ENCODE measurements around the gene TANC2. TPM values are rescaled to one million over a fixed set of nuclear protein-coding genes. Genes with fewer than 3 reads are reported as not detected.

Gene TANC2
- total RNA-seq, 4 donors from 2014 or later = 9.8 to 26.5 (median 14.3) TPM

- no peaks in the 10 kb centered on the region for H3K36me3 ChIP-seq
- H3K9me3 ChIP-seq = no peaks in the 10 kb centered on the region
- no peak for DNase-seq
- TF ChIP-seq CTCF (IDR thresholded peaks at IDR 0.05) (no peak), POLR2A (IDR thresholded peaks at IDR 0.05) (no peak)
- intact Hi-C loops (cut with DNase I) = no loop called here
- H3K4me1 ChIP-seq = no peaks in the 10 kb centered on the region
- WGBS, 2 donors = 87 to 89% methylated on average over 8 of the region's 8 CpGs
- no peak overlapping the region for H3K27ac ChIP-seq
- H3K4me3 ChIP-seq = no peak overlapping the region
- H3K27me3 ChIP-seq = peaks cover 0 to 12% (median 3%) of the 10 kb centered on the region in 4 donors
Measured at GRCh38 chr17:62921817-62922216, 44.2 kb upstream of the TANC2 start.

GRCh38 chr17:62923258-62924150 is 42.5 kb upstream of the TANC2 start:
- peaks cover 0 to 23% (median 3%) of the 10 kb centered on the region in 4 donors for H3K27me3 ChIP-seq
- TF ChIP-seq CTCF (IDR thresholded peaks at IDR 0.05) (no peak), POLR2A (IDR thresholded peaks at IDR 0.05) (no peak)
- DNase-seq = no peak
- no peaks in the 10 kb centered on the region for H3K9me3 ChIP-seq
- H3K4me3 ChIP-seq = no peak overlapping the region
- no peaks in the 10 kb centered on the region for H3K36me3 ChIP-seq
- no peak overlapping the region for H3K27ac ChIP-seq
- no peaks in the 10 kb centered on the region for H3K4me1 ChIP-seq
- intact Hi-C loops (cut with DNase I) = no loop called here
- WGBS, 2 donors = 81 to 82% methylated on average over 8 to 11 of the region's 11 CpGs

- Histone ChIP-seq H3K4me3 (no peak overlapping the region), H3K36me3 (no peaks in the 10 kb centered on the region), H3K27me3 (peaks cover 0 to 32% (median 3%) of the 10 kb centered on the region in 4 donors), H3K9me3 (no peaks in the 10 kb centered on the region), H3K4me1 (no peaks in the 10 kb centered on the region), H3K27ac (no peak overlapping the region)
- 77 to 78% methylated on average over 2 to 3 of the region's 3 CpGs for WGBS, 2 donors
- no peak for TF ChIP-seq POLR2A (IDR thresholded peaks at IDR 0.05)
- TF ChIP-seq CTCF (IDR thresholded peaks at IDR 0.05) = no peak
- intact Hi-C loops (cut with DNase I) = no loop called here
- no peak for DNase-seq
Measured at GRCh38 chr17:62925267-62925836, 40.7 kb upstream of the TANC2 start.

GRCh38 chr17:62927083-62927482 is 39.0 kb upstream of the TANC2 start:
- H3K27ac ChIP-seq = no peak overlapping the region
- no peak overlapping the region for H3K4me3 ChIP-seq
- H3K4me1 ChIP-seq = no peaks in the 10 kb centered on the region
- no peak for DNase-seq
- no peaks in the 10 kb centered on the region for H3K9me3 ChIP-seq
- 84 to 96% methylated on average over 5 to 6 of the region's 6 CpGs for WGBS, 2 donors
- no peak for TF ChIP-seq CTCF (IDR thresholded peaks at IDR 0.05)
- no peak for TF ChIP-seq POLR2A (IDR thresholded peaks at IDR 0.05)
- no peaks in the 10 kb centered on the region for H3K36me3 ChIP-seq
- intact Hi-C loops (cut with DNase I) = no loop called here
- H3K27me3 ChIP-seq = peaks cover 0 to 46% (median 3%) of the 10 kb centered on the region in 4 donors

- no peaks in the 10 kb centered on the region for H3K36me3 ChIP-seq
- peaks cover 0 to 69% (median 3%) of the 10 kb centered on the region in 4 donors for H3K27me3 ChIP-seq
- H3K9me3 ChIP-seq = no peaks in the 10 kb centered on the region
- no peaks in the 10 kb centered on the region for H3K4me1 ChIP-seq
- WGBS, 2 donors = 79 to 84% methylated on average over 2 of the region's 2 CpGs
- DNase-seq = no peak
- no peak for TF ChIP-seq POLR2A (IDR thresholded peaks at IDR 0.05)
- no peak for TF ChIP-seq CTCF (IDR thresholded peaks at IDR 0.05)
- intact Hi-C loops (cut with DNase I) = no loop called here
- H3K27ac ChIP-seq = no peak overlapping the region
- H3K4me3 ChIP-seq = no peak overlapping the region
Measured at GRCh38 chr17:62929320-62929719, 36.7 kb upstream of the TANC2 start.

Data from esophagus squamous epithelium (tissue), 5 donors.